Keratinocyte (primary cell): ENCODE data around the gene TBX18.

ENCODE experiments used
- CTCF ChIP-seq, 3 experiments: IDR thresholded peaks in 1 of 3; conservative IDR thresholded peaks in 1 of 3; optimal IDR thresholded peaks in 1 of 3; 2 replicates in 2 of 3; 3 replicates in 1 of 3; pipeline versions ENCODE3 to v1.5.1; 2011; ENCODE audit warnings: low read length in 3 of 3, mild to moderate bottlenecking in 3 of 3, moderate library complexity in 2 of 3, control low read depth in 1 of 3, inconsistent platforms in 1 of 3; ENCODE audit not compliant: insufficient read depth in 2 of 3; ENCODE audit errors: extremely low read depth in 1 of 3
- EZH2 ChIP-seq: IDR thresholded peaks from one replicate; pipeline ENCODE4 v1.6.1; 2012; ENCODE audit warnings: inconsistent platforms, mild to moderate bottlenecking, low read length, moderate library complexity

GRCh38 chr6:84709121-84709520, 55.3 kb downstream of the TBX18 start:
- TF ChIP-seq CTCF (optimal IDR thresholded peaks at IDR 0.05 in 1 of 3, IDR thresholded peaks at IDR 0.05 in 1 of 3, conservative IDR thresholded peaks at IDR 0.05 in 1 of 3; ENCODE audit: extremely low read depth in 1 of 3, insufficient read depth in 2 of 3, low read length in 3 of 3) (no peak), EZH2 (no peak)
